Mammary epithelial cell (primary cell): ENCODE results near the gene FPR3.

Experiments
- EZH2 ChIP-seq: IDR thresholded peaks from 2 replicates; pipeline ENCODE4 v1.6.1; 2012; ENCODE audit warnings: low read length, inconsistent platforms, borderline replicate concordance
- TF ChIP-seq, protein P1 (sequence below), 2 donors: IDR thresholded peaks in 1 of 2; conservative IDR thresholded peaks in 1 of 2; 2 replicates each; pipeline ENCODE4 v1.5.1; 2011 to 2012; ENCODE audit warnings: inconsistent platforms in 2 of 2, low read length in 2 of 2, mild to moderate bottlenecking in 2 of 2, control low read depth in 1 of 2, low read depth in 1 of 2; ENCODE audit not compliant: insufficient read depth in 1 of 2; ENCODE audit errors: extremely low read depth in 1 of 2

- TF ChIP-seq, protein P1, sequence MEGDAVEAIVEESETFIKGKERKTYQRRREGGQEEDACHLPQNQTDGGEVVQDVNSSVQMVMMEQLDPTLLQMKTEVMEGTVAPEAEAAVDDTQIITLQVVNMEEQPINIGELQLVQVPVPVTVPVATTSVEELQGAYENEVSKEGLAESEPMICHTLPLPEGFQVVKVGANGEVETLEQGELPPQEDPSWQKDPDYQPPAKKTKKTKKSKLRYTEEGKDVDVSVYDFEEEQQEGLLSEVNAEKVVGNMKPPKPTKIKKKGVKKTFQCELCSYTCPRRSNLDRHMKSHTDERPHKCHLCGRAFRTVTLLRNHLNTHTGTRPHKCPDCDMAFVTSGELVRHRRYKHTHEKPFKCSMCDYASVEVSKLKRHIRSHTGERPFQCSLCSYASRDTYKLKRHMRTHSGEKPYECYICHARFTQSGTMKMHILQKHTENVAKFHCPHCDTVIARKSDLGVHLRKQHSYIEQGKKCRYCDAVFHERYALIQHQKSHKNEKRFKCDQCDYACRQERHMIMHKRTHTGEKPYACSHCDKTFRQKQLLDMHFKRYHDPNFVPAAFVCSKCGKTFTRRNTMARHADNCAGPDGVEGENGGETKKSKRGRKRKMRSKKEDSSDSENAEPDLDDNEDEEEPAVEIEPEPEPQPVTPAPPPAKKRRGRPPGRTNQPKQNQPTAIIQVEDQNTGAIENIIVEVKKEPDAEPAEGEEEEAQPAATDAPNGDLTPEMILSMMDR (conservative IDR thresholded peaks at IDR 0.05 in 1 of 2, IDR thresholded peaks at IDR 0.05 in 1 of 2; ENCODE audit: extremely low read depth in 1 of 2, insufficient read depth in 1 of 2, low read depth in 1 of 2, low read length in 2 of 2), result no peak
- no peak for TF ChIP-seq EZH2
These were observed 4.2 kb downstream of the FPR3 start for GRCh38 chr19:51799034-51799773.
